HG03571 (cell line): Measurements from ENCODE around the gene PIGH.
"Not testable (repeated sequence)": the region's sequence is repeated elsewhere in the genome, so short reads cannot be mapped to it uniquely, and the experiment has no call there.

ENCODE experiments used
- ATAC-seq: cut with Tn5 transposase; IDR thresholded peaks from one replicate; pipeline ENCODE4 v1.9.1; 2021; ENCODE audit not compliant: unreplicated experiment

The PIGH gene

GRCh38 chr14:67599698-67600561 is at the start of gene PIGH:
Gene PIGH (minus strand): TSS chr14:67600268. CDS start chr14:67600203, 65 bp downstream.
- ATAC-seq, result peak; percentile 85

GRCh38 chr14:67646131-67646530 is 46.1 kb upstream of the PIGH start:
- ATAC-seq, result no peak

GRCh38 chr14:67645414-67645813 is 45.3 kb upstream of the PIGH start:
- no peak for ATAC-seq

GRCh38 chr14:67644428-67644827 is 44.4 kb upstream of the PIGH start:
- no peak for ATAC-seq

GRCh38 chr14:67643713-67644112 is 43.6 kb upstream of the PIGH start:
- ATAC-seq, result no peak

- ATAC-seq, result no peak
Observed at GRCh38 chr14:67641902-67642749, 42.1 kb upstream of the PIGH start.

GRCh38 chr14:67641480-67641879 is 41.4 kb upstream of the PIGH start:
- no peak for ATAC-seq

GRCh38 chr14:67638642-67639041 is 38.6 kb upstream of the PIGH start:
- no peak for ATAC-seq

- ATAC-seq, result no peak
Observed at GRCh38 chr14:67636361-67636919, 36.4 kb upstream of the PIGH start.

GRCh38 chr14:67633451-67634147 is 33.5 kb upstream of the PIGH start:
- no peak for ATAC-seq

GRCh38 chr14:67630938-67631337 is 30.9 kb upstream of the PIGH start:
- no peak for ATAC-seq

- ATAC-seq, result no peak
Observed at GRCh38 chr14:67630186-67630585, 30.1 kb upstream of the PIGH start.

GRCh38 chr14:67627519-67627918 is 27.5 kb upstream of the PIGH start:
- no peak for ATAC-seq

GRCh38 chr14:67626131-67626530 is 26.1 kb upstream of the PIGH start:
- not testable (repeated sequence) for ATAC-seq

GRCh38 chr14:67623114-67623513 is 23.0 kb upstream of the PIGH start:
- ATAC-seq, result no peak

GRCh38 chr14:67622675-67623074 is 22.6 kb upstream of the PIGH start:
- no peak for ATAC-seq

GRCh38 chr14:67620217-67620785 is 20.2 kb upstream of the PIGH start:
- ATAC-seq, result no peak

- ATAC-seq, result peak; percentile 96
Observed at GRCh38 chr14:67619446-67620216, 19.6 kb upstream of the PIGH start, which contains the start of gene ARG2. Gene ARG2 (plus strand): TSS chr14:67619920. CDS start chr14:67619978, 58 bp downstream.

- ATAC-seq, result no peak
Observed at GRCh38 chr14:67618617-67619063, 18.6 kb upstream of the PIGH start.

- ATAC-seq, result no peak
Observed at GRCh38 chr14:67610491-67610890, 10.4 kb upstream of the PIGH start.
